H9 (cell line): Measurements from ENCODE around the gene PNPLA7. TPM values are rescaled to one million over a fixed set of nuclear protein-coding genes. Genes with fewer than 3 reads are reported as not detected.

Experiments
- DNase-seq: peaks from one replicate; pipeline ENCODE4 v3.0.0-alpha.2; 2017
- H2AFZ ChIP-seq: one replicate; pipeline ENCODE4 v1.6.1; 2013; ENCODE audit warnings: mild to moderate bottlenecking, low read length, control low read depth, moderate library complexity
- H2AK5ac ChIP-seq: 2 replicates; pipeline ENCODE4 v1.6.1; 2013; ENCODE audit warnings: low read length, control low read depth, mixed read lengths; ENCODE audit not compliant: insufficient read length
- H2BK120ac ChIP-seq: one replicate; pipeline ENCODE4 v1.6.1; 2013; ENCODE audit warnings: low read depth, mild to moderate bottlenecking, low read length, control low read depth, inconsistent platforms; ENCODE audit not compliant: poor library complexity, severe bottlenecking
- H2BK12ac ChIP-seq: 2 replicates; pipeline ENCODE4 v1.6.1; 2013; ENCODE audit warnings: low read length, control low read depth, mixed read lengths, low read depth; ENCODE audit not compliant: insufficient read length
- H2BK15ac ChIP-seq: 2 replicates; pipeline ENCODE4 v1.6.1; 2013; ENCODE audit warnings: low read depth, low read length, control low read depth
- H2BK20ac ChIP-seq: one replicate; pipeline ENCODE4 v1.6.1; 2013; ENCODE audit warnings: low read depth, mild to moderate bottlenecking, low read length, control low read depth, inconsistent platforms; ENCODE audit not compliant: poor library complexity, severe bottlenecking
- H2BK5ac ChIP-seq: 2 replicates; pipeline ENCODE4 v1.6.1; 2013; ENCODE audit warnings: low read length, control low read depth, mixed read lengths; ENCODE audit not compliant: insufficient read length
- H3K14ac ChIP-seq: 2 replicates; pipeline ENCODE4 v1.6.1; 2013; ENCODE audit warnings: low read length, control low read depth; ENCODE audit not compliant: insufficient read depth
- H3K18ac ChIP-seq: 2 replicates; pipeline ENCODE4 v1.6.1; 2013; ENCODE audit warnings: low read depth, mild to moderate bottlenecking, mixed read lengths, low read length, control low read depth; ENCODE audit not compliant: insufficient read length
- H3K23ac ChIP-seq: 2 replicates; pipeline ENCODE4 v1.6.1; 2013; ENCODE audit warnings: low read length, control low read depth, mixed read lengths, low read depth; ENCODE audit not compliant: insufficient read length
- H3K23me2 ChIP-seq: 2 replicates; pipeline ENCODE4 v1.6.1; 2013; ENCODE audit warnings: low read depth, mild to moderate bottlenecking, mixed read lengths, low read length, control low read depth; ENCODE audit not compliant: insufficient read length, poor library complexity, severe bottlenecking
- H3K27ac ChIP-seq: 2 replicates; pipeline ENCODE4 v1.5.1; 2013; ENCODE audit warnings: low read length, control low read depth, mixed read lengths, low read depth; ENCODE audit not compliant: insufficient read length
- H3K27me3 ChIP-seq: 2 replicates; pipeline ENCODE4 v1.6.1; 2013; ENCODE audit warnings: low read length, control low read depth, inconsistent platforms; ENCODE audit not compliant: insufficient read depth
- H3K4ac ChIP-seq: 2 replicates; pipeline ENCODE4 v1.6.1; 2013; ENCODE audit warnings: low read depth, mild to moderate bottlenecking, control low read depth, inconsistent platforms, low read length, moderate library complexity
- H3K4me1 ChIP-seq: 2 replicates; pipeline ENCODE4 v1.6.1; 2013; ENCODE audit warnings: low read length, control low read depth, inconsistent platforms; ENCODE audit not compliant: insufficient read depth
- H3K4me2 ChIP-seq: 2 replicates; pipeline ENCODE4 v1.6.1; 2013; ENCODE audit warnings: low read length, control low read depth, mixed read lengths; ENCODE audit not compliant: insufficient read length, insufficient read depth
- H3K56ac ChIP-seq: 2 replicates; pipeline ENCODE4 v1.6.1; 2013; ENCODE audit warnings: low read depth, mild to moderate bottlenecking, mixed read lengths, low read length, control low read depth; ENCODE audit not compliant: insufficient read length
- H3K79me1 ChIP-seq: 2 replicates; pipeline ENCODE4 v1.6.1; 2013; ENCODE audit warnings: low read depth, mild to moderate bottlenecking, moderate library complexity, low read length, control low read depth, inconsistent platforms; ENCODE audit not compliant: insufficient read depth, poor library complexity, severe bottlenecking
- H3K79me2 ChIP-seq: 2 replicates; pipeline ENCODE4 v1.6.1; 2013; ENCODE audit warnings: low read length, control low read depth, inconsistent platforms; ENCODE audit not compliant: insufficient read depth
- H3K9ac ChIP-seq: 2 replicates; pipeline ENCODE4 v1.6.1; 2013; ENCODE audit warnings: low read length, control low read depth, mixed read lengths; ENCODE audit not compliant: insufficient read length; ENCODE audit errors: extremely low read depth
- H3K9me3 ChIP-seq: one replicate; pipeline ENCODE4 v1.6.1; 2013; ENCODE audit warnings: low read depth, low read length, inconsistent platforms; ENCODE audit not compliant: control insufficient read depth
- H3T11ph ChIP-seq: one replicate; pipeline ENCODE4 v1.6.1; 2013; ENCODE audit warnings: mild to moderate bottlenecking, low read length, control low read depth, inconsistent platforms
- H4K20me1 ChIP-seq: one replicate; pipeline ENCODE4 v1.6.1; 2013; ENCODE audit not compliant: control insufficient read depth, insufficient read length, insufficient read depth
- H4K5ac ChIP-seq: 2 replicates; pipeline ENCODE4 v1.6.1; 2013; ENCODE audit warnings: low read depth, mild to moderate bottlenecking, mixed read lengths, low read length, control low read depth; ENCODE audit not compliant: insufficient read length
- H4K8ac ChIP-seq: replicated peaks from 2 replicates; pipeline ENCODE4 v1.6.1; 2013; ENCODE audit warnings: low read length, control low read depth, mixed read lengths, low read depth; ENCODE audit not compliant: insufficient read length
- H4K91ac ChIP-seq: 2 replicates; pipeline ENCODE4 v1.6.1; 2013; ENCODE audit warnings: low read depth, mild to moderate bottlenecking, moderate library complexity, mixed read lengths, low read length, control low read depth; ENCODE audit not compliant: insufficient read length
- H3K27ac Mint-ChIP-seq, 3 experiments: 2 replicates in 2 of 3; 3 replicates in 1 of 3; pipeline ENCODE4 v1.8.0; 2020 to 2021; ENCODE audit warnings: mixed read lengths in 3 of 3, mild to moderate bottlenecking in 1 of 3, moderate library complexity in 1 of 3
- H3K27me3 Mint-ChIP-seq: 2 replicates; pipeline ENCODE4 v1.8.0; 2021; ENCODE audit warnings: low read depth, mild to moderate bottlenecking, moderate library complexity, mixed read lengths
- H3K36me3 Mint-ChIP-seq, 3 experiments: 2 replicates in 2 of 3; 3 replicates in 1 of 3; pipeline ENCODE4 v1.8.0; 2020 to 2021; ENCODE audit warnings: low read depth in 3 of 3, mixed read lengths in 3 of 3; ENCODE audit not compliant: insufficient read depth in 1 of 3
- H3K4me1 Mint-ChIP-seq, 2 experiments: 2 replicates each; pipeline ENCODE4 v1.8.0; 2020; ENCODE audit warnings: mixed read lengths in 2 of 2
- H3K4me3 Mint-ChIP-seq, 2 experiments: 2 replicates in 1 of 2; 3 replicates in 1 of 2; pipeline ENCODE4 v1.8.0; 2020 to 2021; ENCODE audit warnings: mild to moderate bottlenecking in 2 of 2, mixed read lengths in 2 of 2, moderate library complexity in 1 of 2
- H3K9me3 Mint-ChIP-seq, 2 experiments: 2 replicates in 1 of 2; 3 replicates in 1 of 2; pipeline ENCODE4 v1.8.0; 2020; ENCODE audit warnings: mild to moderate bottlenecking in 2 of 2, mixed read lengths in 2 of 2, moderate library complexity in 1 of 2
- CTCF ChIP-seq: fragments of 200-600 bp; sonication (generic); conservative IDR thresholded peaks from 3 replicates; pipeline ENCODE4 v1.8.0; 2021; ENCODE audit warnings: antibody characterized with exemption, mild to moderate bottlenecking
- WGBS: extraction: QIAGEN DNeasy Blood & Tissue Kit; methylation state at CpG from one replicate; pipeline ENCODE4 v1.1.7; 2013; ENCODE audit warnings: missing lambda C conversion rate, low lambda C conversion rate, mixed read lengths; ENCODE audit not compliant: insufficient read length; ENCODE audit errors: extremely low coverage; 5-methylcytosine and 5-hydroxymethylcytosine counted together
- total RNA-seq: library from RNA; stranded (reverse); gene quantifications from 2 replicates; pipeline ENCODE4 v1.2.1, GENCODE V29; 2021

Gene PNPLA7
- total RNA-seq, 1 experiment from 2014 or later = 1.8 TPM

GRCh38 chr9:137448602-137448962 is 101.6 kb downstream of the PNPLA7 start:
- no peak overlapping the region for H3K18ac ChIP-seq
- no peaks in the 10 kb centered on the region for H3K4me1 ChIP-seq
- H4K8ac ChIP-seq = no peak overlapping the region
- no peaks in the 10 kb centered on the region for H3K9me3 Mint-ChIP-seq
- H3K14ac ChIP-seq = no peak overlapping the region
- H3K4me1 Mint-ChIP-seq = peaks cover 6 to 15% of the 10 kb centered on the region in 2 experiments
- WGBS = no CpG with 5 or more reads among the region's 16 CpGs
- H3K9me3 ChIP-seq = no peaks in the 10 kb centered on the region
- peaks cover 3% of the 10 kb centered on the region for H4K20me1 ChIP-seq
- no peak overlapping the region for H3K9ac ChIP-seq
- no peaks in the 10 kb centered on the region for H3K79me2 ChIP-seq
- H3K23me2 ChIP-seq = no peaks in the 10 kb centered on the region
- no peak overlapping the region for H2BK5ac ChIP-seq
- H3K4me3 Mint-ChIP-seq = no peak overlapping the region
- H3K56ac ChIP-seq = no peak overlapping the region
- no peak overlapping the region for H2AK5ac ChIP-seq
- H4K91ac ChIP-seq = no peak overlapping the region
- H3K23ac ChIP-seq = no peak overlapping the region
- no peak overlapping the region for H3K4ac ChIP-seq
- no peak overlapping the region for H3T11ph ChIP-seq
- H3K27me3 ChIP-seq = no peaks in the 10 kb centered on the region
- no peaks in the 10 kb centered on the region for H3K79me1 ChIP-seq
- H3K36me3 Mint-ChIP-seq = peaks cover 0 to 13% (median under 1%) of the 10 kb centered on the region in 3 experiments; a peak in 4 of 7 replicates
- H4K5ac ChIP-seq = no peak overlapping the region
- no peak for DNase-seq
- no peak overlapping the region for H2BK120ac ChIP-seq
- no peak overlapping the region for H2BK12ac ChIP-seq
- H3K27ac Mint-ChIP-seq = no peak overlapping the region
- H3K27ac ChIP-seq = no peak overlapping the region
- no peak overlapping the region for H2BK20ac ChIP-seq
- H2AFZ ChIP-seq = no peak overlapping the region
- no peak overlapping the region for H2BK15ac ChIP-seq
- H3K4me2 ChIP-seq = no peak overlapping the region
- no peak for TF ChIP-seq CTCF
- H3K27me3 Mint-ChIP-seq = peaks cover 11% of the 10 kb centered on the region
